NCI-H345 (cell line): ENCODE data around the gene HAPLN2.

Source experiments
- DNase-seq: peaks from one replicate; lab custom pipeline; 2025; lab: John Stamatoyannopoulos, UW

HAPLN2 gene

GRCh38 chr1:156645056-156645455 is 25.8 kb downstream of the HAPLN2 start:
- no peak for DNase-seq

- DNase-seq = no peak
These were observed 26.5 kb downstream of the HAPLN2 start for GRCh38 chr1:156645666-156646065.

GRCh38 chr1:156646738-156647211 is 27.6 kb downstream of the HAPLN2 start:
- no peak for DNase-seq

GRCh38 chr1:156647351-156647750 is 28.1 kb downstream of the HAPLN2 start:
- DNase-seq = no peak

- DNase-seq = no peak
These were observed 29.3 kb downstream of the HAPLN2 start for GRCh38 chr1:156648496-156648895.

GRCh38 chr1:156648951-156649350 is 29.7 kb downstream of the HAPLN2 start:
- no peak for DNase-seq

- no peak for DNase-seq
These were observed 33.1 kb downstream of the HAPLN2 start for GRCh38 chr1:156652131-156652991.

- no peak for DNase-seq
These were observed 33.8 kb downstream of the HAPLN2 start for GRCh38 chr1:156652992-156653355.

GRCh38 chr1:156654700-156655099 is 35.5 kb downstream of the HAPLN2 start:
- no peak for DNase-seq

GRCh38 chr1:156655151-156655903 is 36.1 kb downstream of the HAPLN2 start:
- no peak for DNase-seq

GRCh38 chr1:156655904-156656516 is 36.8 kb downstream of the HAPLN2 start:
- DNase-seq = no peak

GRCh38 chr1:156656806-156657740 is 37.9 kb downstream of the HAPLN2 start:
- DNase-seq = peak; percentile 66

GRCh38 chr1:156657741-156658319 is 38.6 kb downstream of the HAPLN2 start:
- no peak for DNase-seq

- no peak for DNase-seq
These were observed 39.3 kb downstream of the HAPLN2 start for GRCh38 chr1:156658496-156658895.

GRCh38 chr1:156658945-156659574 is 39.8 kb downstream of the HAPLN2 start:
- DNase-seq = no peak

- no peak for DNase-seq
These were observed 40.4 kb downstream of the HAPLN2 start for GRCh38 chr1:156659661-156659987.

GRCh38 chr1:156659988-156660751 is 41.0 kb downstream of the HAPLN2 start:
- DNase-seq = peak; percentile 91

GRCh38 chr1:156660752-156661112 is 41.5 kb downstream of the HAPLN2 start:
- DNase-seq = no peak

GRCh38 chr1:156662005-156662799 is 43.0 kb downstream of the HAPLN2 start:
- DNase-seq = no peak

- DNase-seq = no peak
These were observed 43.5 kb downstream of the HAPLN2 start for GRCh38 chr1:156662800-156663055.
